A673 (cell line): ENCODE data around the gene SNAP47. TPM values are rescaled to one million over a fixed set of nuclear protein-coding genes. Genes with fewer than 3 reads are reported as not detected.

Source experiments
- BruUV-seq: library from RNA; stranded (reverse); fragments of 400-500 nt; replicated peaks from 2 replicates; lab custom pipeline; 2021; lab: Mats Ljungman, UMichigan
- CTCF ChIA-PET: fragments of 300-600 bp; sonication (Branson Sonifier 250); formaldehyde crosslinking; loops from one replicate; lab custom pipeline; 2022; ENCODE audit warnings: antibody characterized with exemption; lab: Charles Lee
- POLR2A ChIA-PET: fragments of 300-600 bp; sonication (Branson Sonifier 250); formaldehyde crosslinking; loops from one replicate; lab custom pipeline; 2022; ENCODE audit warnings: antibody characterized with exemption; ENCODE audit not compliant: low non-redundant PET; lab: Charles Lee
- DNase-seq: peaks from one replicate; pipeline ENCODE4 v3.0.0-alpha.2; 2015; ENCODE audit warnings: low spot score
- H3K27ac ChIP-seq: fragments of 200-600 bp; sonication (generic); 2 replicates; pipeline ENCODE4 v1.5.1; 2016; ENCODE audit warnings: mixed run types, low read depth, mild to moderate bottlenecking, mixed read lengths, antibody characterized with exemption, low read length; ENCODE audit not compliant: poor library complexity, severe bottlenecking
- H3K27me3 ChIP-seq: fragments of 200-600 bp; sonication (generic); replicated peaks from 2 replicates; pipeline ENCODE4 v1.6.1; 2017; ENCODE audit warnings: mixed run types, low read depth, mild to moderate bottlenecking, mixed read lengths, antibody characterized with exemption, low read length; ENCODE audit not compliant: insufficient read depth, poor library complexity
- H3K36me3 ChIP-seq: fragments of 200-600 bp; sonication (generic); 2 replicates; pipeline ENCODE4 v1.6.1; 2016; ENCODE audit warnings: mixed run types, mild to moderate bottlenecking, mixed read lengths, antibody characterized with exemption, low read length; ENCODE audit not compliant: insufficient read depth, poor library complexity, severe bottlenecking
- H3K4me1 ChIP-seq: fragments of 200-600 bp; sonication (generic); 2 replicates; pipeline ENCODE4 v1.6.1; 2017; ENCODE audit warnings: mixed run types, mild to moderate bottlenecking, mixed read lengths, antibody characterized with exemption, low read length; ENCODE audit not compliant: insufficient read depth, poor library complexity, severe bottlenecking
- H3K4me3 ChIP-seq: fragments of 200-600 bp; sonication (generic); 2 replicates; pipeline ENCODE4 v1.5.1; 2016; ENCODE audit warnings: low read depth, mixed run types, mild to moderate bottlenecking, mixed read lengths, low read length; ENCODE audit not compliant: poor library complexity, severe bottlenecking
- H3K9me3 ChIP-seq: fragments of 200-600 bp; sonication (generic); 2 replicates; pipeline ENCODE4 v1.6.1; 2016; ENCODE audit warnings: mixed run types, low read depth, mild to moderate bottlenecking, mixed read lengths, antibody characterized with exemption, low read length; ENCODE audit not compliant: poor library complexity, severe bottlenecking
- CTCF ChIP-seq: fragments of 300-800, 200-600 bp; sonication (generic); conservative IDR thresholded peaks from 2 replicates; pipeline ENCODE4 v1.5.1; 2017; ENCODE audit warnings: low read depth, mild to moderate bottlenecking, antibody characterized with exemption, low read length, moderate library complexity, mixed read lengths
- EZH2 ChIP-seq: fragments of 200-600 bp; sonication (generic); IDR thresholded peaks from 2 replicates; pipeline ENCODE4 v1.6.1; 2017; ENCODE audit warnings: borderline replicate concordance, low read depth, mild to moderate bottlenecking, mixed read lengths, antibody characterized with exemption, low read length; ENCODE audit not compliant: poor library complexity, severe bottlenecking
- intact Hi-C: fragments of 100-400 bp; cut with micrococcal nuclease; formaldehyde crosslinking; loops from one replicate; pipeline ENCODE4 v1.10.0; 2022; ENCODE audit not compliant: unreplicated experiment
- total RNA-seq: library from RNA; stranded (reverse); gene quantifications from 2 replicates; pipeline ENCODE4 v1.2.3, GENCODE V29; 2021

Gene SNAP47
- total RNA-seq, 1 experiment from 2014 or later, result 36.4 TPM

- no peak for DNase-seq
- H3K4me1 ChIP-seq, result no peaks in the 10 kb centered on the region
- no peaks in the 10 kb centered on the region for H3K27me3 ChIP-seq
- intact Hi-C loops, result no loop called here
- BruUV-seq, result no TSS peak
- no peaks in the 10 kb centered on the region for H3K36me3 ChIP-seq
- no peak for TF ChIP-seq EZH2
- no peak for TF ChIP-seq CTCF
- no peaks in the 10 kb centered on the region for H3K9me3 ChIP-seq
- H3K4me3 ChIP-seq, result no peak overlapping the region
- CTCF ChIA-PET, result no interaction called here
- no peak overlapping the region for H3K27ac ChIP-seq
- POLR2A ChIA-PET, result no interaction called here
These were observed 6.1 kb downstream of the SNAP47 start for GRCh38 chr1:227741166-227741870.

GRCh38 chr1:227742738-227743715, 7.8 kb downstream of the SNAP47 start:
- H3K4me3 ChIP-seq, result no peak overlapping the region
- no TSS peak for BruUV-seq
- H3K4me1 ChIP-seq, result no peaks in the 10 kb centered on the region
- H3K27ac ChIP-seq, result no peak overlapping the region
- CTCF ChIA-PET, result no interaction called here
- no peaks in the 10 kb centered on the region for H3K36me3 ChIP-seq
- POLR2A ChIA-PET, result no interaction called here
- no peak for DNase-seq
- intact Hi-C loops, result no loop called here
- H3K27me3 ChIP-seq, result no peaks in the 10 kb centered on the region
- TF ChIP-seq EZH2 (no peak), CTCF (no peak)
- H3K9me3 ChIP-seq, result no peaks in the 10 kb centered on the region

DNA sequence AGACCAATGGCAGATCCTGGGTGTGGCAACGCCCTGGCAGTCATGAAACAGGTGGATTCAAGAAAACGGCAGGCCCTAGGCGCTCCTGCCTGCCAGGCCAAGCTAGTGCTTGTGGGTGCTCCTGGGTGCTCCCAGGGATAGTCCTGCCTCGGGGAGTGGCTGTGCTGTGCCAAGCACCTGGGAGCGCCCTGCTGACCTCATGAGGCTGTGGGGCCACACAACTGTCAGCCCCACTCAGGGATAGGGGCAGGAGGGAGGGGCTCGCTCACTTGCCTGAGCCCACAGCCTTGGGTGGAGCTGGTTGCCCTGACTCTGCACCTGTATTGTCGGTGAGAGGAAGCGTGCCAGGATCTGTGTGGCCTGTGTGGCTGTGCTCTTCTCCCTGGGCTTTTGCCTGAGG, 9.4 kb downstream of the SNAP47 start:
- Histone ChIP-seq H3K9me3 (no peaks in the 10 kb centered on the region), H3K27me3 (no peaks in the 10 kb centered on the region), H3K4me3 (no peak overlapping the region), H3K4me1 (no peaks in the 10 kb centered on the region), H3K27ac (no peak overlapping the region), H3K36me3 (no peaks in the 10 kb centered on the region)
- no peak for DNase-seq
- intact Hi-C loops, result no loop called here
- TF ChIP-seq CTCF, result no peak
- POLR2A ChIA-PET, result interaction anchor here (0.6 kb wide), 1 partner anchor 8 kb away, joined by 5 read pairs; no protein-coding TSS in a partner anchor
- CTCF ChIA-PET, result no interaction called here
- no TSS peak for BruUV-seq
